ENCODE results near the gene SPCS2.

DNA sequence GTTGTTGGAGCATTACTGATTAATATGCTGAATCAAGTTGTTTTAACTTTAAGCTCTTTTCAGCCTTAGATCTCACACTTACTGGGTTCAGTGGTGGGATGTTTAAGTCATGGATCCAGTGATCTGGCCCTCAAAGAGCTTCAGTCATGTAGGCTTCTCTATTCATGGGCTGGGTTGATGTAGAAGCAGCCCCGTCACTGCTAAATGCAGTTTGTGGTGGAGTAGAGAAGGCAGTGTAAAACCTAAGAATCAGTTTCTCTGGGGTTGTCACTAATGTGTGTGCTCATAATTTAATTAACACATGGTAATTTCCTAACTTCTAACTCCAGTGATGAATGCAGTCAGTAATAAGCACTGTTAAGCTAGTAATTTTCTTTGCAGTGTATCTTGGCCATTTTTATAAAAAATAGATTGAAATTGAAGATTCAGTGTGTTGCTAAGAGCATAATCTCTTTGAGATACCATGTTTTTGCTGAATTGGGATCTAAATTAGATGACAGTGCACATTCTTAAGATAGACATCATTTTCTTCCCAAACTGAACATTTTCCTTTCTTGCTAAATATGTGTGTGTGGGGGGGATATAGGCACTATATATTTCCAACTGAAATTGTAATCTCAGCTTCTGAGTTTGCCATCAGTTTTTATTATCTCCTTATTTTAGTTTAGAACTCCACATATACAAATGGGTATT is 9.0 kb downstream of the SPCS2 start:
- TF ChIP-seq, protein P1, sequence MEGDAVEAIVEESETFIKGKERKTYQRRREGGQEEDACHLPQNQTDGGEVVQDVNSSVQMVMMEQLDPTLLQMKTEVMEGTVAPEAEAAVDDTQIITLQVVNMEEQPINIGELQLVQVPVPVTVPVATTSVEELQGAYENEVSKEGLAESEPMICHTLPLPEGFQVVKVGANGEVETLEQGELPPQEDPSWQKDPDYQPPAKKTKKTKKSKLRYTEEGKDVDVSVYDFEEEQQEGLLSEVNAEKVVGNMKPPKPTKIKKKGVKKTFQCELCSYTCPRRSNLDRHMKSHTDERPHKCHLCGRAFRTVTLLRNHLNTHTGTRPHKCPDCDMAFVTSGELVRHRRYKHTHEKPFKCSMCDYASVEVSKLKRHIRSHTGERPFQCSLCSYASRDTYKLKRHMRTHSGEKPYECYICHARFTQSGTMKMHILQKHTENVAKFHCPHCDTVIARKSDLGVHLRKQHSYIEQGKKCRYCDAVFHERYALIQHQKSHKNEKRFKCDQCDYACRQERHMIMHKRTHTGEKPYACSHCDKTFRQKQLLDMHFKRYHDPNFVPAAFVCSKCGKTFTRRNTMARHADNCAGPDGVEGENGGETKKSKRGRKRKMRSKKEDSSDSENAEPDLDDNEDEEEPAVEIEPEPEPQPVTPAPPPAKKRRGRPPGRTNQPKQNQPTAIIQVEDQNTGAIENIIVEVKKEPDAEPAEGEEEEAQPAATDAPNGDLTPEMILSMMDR (IDR thresholded peaks at IDR 0.05) = no peak
- no peak for TF ChIP-seq POLR2A (IDR thresholded peaks at IDR 0.05)

All from Peyer's patch (tissue), 4 donors.